Testis (tissue), 2 donors: ENCODE results near the gene CBX5.

Source experiments
- POLR2A ChIP-seq: fragments of 450-650 bp; IDR thresholded peaks from one replicate; pipeline ENCODE4 v1.6.1; 2017; ENCODE audit warnings: antibody characterized with exemption, mild to moderate bottlenecking, moderate library complexity
- TF ChIP-seq, protein P1 (sequence below), 3 experiments: fragments of 450-650 bp in 2 of 3; fragments of 200-600 bp in 1 of 3; sonication (generic) in 1 of 3; IDR thresholded peaks; one replicate each; pipeline ENCODE4 v1.5.1; 2016 to 2019; ENCODE audit warnings: antibody characterized with exemption in 3 of 3, mild to moderate bottlenecking in 2 of 3, moderate library complexity in 1 of 3

DNA sequence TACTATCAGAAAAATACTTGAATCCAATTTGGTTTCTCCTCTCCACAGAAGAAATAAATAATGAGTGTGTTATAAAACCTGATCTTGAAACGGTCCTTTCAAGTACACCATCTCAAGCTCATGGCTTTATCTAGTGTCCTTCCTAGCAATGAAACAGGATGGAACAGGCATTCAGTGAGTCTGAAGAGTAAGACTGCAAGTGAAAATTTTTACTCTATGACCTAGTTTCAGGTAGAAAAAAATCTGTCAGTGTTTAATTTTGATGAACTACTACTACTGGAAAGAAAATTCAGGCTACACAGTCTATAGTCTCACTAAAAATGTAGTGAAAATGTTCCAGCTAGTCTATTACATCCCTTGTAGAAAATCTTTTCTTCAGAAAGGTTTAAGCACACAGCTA, 7.7 kb downstream of the CBX5 start:
- TF ChIP-seq, protein P1, sequence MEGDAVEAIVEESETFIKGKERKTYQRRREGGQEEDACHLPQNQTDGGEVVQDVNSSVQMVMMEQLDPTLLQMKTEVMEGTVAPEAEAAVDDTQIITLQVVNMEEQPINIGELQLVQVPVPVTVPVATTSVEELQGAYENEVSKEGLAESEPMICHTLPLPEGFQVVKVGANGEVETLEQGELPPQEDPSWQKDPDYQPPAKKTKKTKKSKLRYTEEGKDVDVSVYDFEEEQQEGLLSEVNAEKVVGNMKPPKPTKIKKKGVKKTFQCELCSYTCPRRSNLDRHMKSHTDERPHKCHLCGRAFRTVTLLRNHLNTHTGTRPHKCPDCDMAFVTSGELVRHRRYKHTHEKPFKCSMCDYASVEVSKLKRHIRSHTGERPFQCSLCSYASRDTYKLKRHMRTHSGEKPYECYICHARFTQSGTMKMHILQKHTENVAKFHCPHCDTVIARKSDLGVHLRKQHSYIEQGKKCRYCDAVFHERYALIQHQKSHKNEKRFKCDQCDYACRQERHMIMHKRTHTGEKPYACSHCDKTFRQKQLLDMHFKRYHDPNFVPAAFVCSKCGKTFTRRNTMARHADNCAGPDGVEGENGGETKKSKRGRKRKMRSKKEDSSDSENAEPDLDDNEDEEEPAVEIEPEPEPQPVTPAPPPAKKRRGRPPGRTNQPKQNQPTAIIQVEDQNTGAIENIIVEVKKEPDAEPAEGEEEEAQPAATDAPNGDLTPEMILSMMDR (IDR thresholded peaks at IDR 0.05) = no peak
- TF ChIP-seq POLR2A = no peak
